Hepatic stellate cell (primary cell): Measurements from ENCODE around the gene POU6F2.
A peak's percentile ranks its signal among the peaks of the same experiment; 100 is the strongest.

ENCODE experiments used
- DNase-seq: peaks from one replicate; pipeline ENCODE4 v3.0.0; 2011; ENCODE audit warnings: low spot score

The POU6F2 gene

GRCh38 chr7:39404907-39405306 is 427.2 kb downstream of the POU6F2 start:
- DNase-seq = no peak

GRCh38 chr7:39405581-39405980 is 427.9 kb downstream of the POU6F2 start:
- no peak for DNase-seq

DNA sequence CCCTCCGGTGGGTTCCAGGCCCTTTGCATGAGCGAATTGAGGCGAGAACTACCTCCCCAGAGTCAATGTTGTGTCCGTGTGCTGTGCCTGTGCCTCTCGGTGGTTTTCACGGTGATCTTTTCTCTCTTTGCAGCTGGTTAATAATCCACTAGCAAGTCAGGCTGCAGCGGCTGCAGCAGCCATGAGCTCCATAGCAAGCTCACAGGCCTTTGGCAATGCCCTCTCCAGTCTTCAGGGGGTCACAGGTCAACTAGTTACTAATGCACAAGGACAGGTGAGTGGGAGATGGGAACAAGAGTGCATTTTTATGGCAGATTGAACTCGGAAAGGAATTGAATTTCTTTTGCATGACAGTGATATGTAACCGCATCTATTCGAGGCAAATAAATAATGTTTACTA is 428.8 kb downstream of the POU6F2 start:
- no peak for DNase-seq

GRCh38 chr7:39407137-39407536 is 429.4 kb downstream of the POU6F2 start:
- DNase-seq = no peak

DNA sequence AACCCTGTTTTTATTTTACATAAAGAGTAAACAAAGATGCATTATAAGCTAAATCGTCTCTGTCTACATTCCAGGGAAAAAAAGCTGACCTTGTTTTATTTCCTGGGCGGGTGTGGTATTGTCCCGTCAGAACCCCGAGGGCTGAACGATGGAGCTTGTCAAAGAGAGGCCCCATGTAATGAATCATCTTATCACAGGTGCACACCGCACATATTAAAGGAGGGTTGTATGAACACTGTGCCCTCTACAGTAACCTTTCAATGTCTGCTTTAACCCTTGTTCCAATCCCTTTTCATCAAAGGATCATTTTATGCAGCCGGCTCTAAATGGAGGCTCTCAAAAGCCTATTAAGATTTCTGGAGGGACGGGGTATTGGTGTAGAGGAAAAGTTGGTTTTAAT is 430.0 kb downstream of the POU6F2 start:
- no peak for DNase-seq

DNA sequence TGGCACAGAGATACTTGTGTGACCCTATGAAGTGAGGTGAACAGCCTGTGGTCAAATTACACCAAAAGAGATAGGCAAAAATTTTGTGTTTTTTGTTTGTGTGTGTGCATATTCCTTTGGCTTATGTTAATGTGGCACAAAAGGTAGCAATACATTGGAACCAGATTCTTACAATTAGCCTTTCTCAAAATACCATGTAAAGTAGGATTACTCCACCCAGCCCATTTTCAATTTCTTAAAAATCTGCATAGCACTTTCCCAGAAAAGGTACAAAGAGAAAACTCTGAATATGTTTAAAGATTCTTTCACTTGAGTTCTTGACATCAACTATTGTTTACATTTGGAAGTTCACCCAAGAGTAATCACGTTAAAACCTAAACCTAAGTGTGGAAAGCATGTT is 431.2 kb downstream of the POU6F2 start:
- DNase-seq = no peak

DNA sequence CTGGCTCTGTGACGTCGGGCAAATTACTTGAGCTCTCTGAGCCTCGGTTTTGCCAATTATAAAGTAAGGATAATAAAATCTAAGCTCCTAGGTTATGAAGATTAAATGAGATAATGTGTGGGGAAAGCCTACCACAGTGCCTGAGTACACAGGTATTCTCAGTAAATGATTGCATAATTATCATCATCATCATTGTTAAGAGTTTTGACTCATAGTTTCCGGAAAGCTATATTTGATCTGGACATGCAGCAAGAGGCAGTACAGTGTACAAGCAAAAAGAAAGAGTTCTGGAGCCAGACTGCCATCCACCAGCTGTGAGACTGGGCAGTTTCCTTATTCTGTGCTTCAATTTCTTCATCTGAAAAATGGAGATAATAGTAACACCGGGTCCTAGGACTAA is 432.9 kb downstream of the POU6F2 start:
- DNase-seq = no peak

DNA sequence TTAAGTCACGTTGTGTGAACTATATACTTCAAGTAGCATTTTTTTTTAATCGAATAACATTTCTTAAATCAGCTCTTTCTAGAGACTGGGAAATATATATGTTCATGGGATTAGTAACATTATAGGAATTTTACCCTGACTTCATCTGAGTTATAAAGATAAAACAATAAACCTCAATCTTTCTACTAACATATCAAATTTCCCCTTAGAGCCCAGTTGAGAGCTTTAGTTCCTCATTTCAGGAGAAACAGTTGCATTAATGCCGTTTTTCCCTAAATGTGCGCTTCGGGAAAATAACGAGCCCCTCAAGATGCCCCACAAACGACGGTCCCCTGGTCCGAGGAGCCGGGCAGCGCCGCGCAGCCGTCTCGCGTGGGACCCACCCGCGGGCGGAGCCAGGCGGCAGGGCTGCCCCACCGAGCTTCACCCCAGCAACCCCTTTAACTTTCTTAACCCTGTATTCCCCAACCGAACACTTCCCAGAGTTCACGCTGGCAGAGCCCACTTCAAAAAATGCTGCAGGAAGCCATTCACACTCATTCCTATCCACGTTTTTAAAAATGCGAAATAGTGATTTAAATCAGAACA is 436.0 kb downstream of the POU6F2 start:
- no peak for DNase-seq

DNA sequence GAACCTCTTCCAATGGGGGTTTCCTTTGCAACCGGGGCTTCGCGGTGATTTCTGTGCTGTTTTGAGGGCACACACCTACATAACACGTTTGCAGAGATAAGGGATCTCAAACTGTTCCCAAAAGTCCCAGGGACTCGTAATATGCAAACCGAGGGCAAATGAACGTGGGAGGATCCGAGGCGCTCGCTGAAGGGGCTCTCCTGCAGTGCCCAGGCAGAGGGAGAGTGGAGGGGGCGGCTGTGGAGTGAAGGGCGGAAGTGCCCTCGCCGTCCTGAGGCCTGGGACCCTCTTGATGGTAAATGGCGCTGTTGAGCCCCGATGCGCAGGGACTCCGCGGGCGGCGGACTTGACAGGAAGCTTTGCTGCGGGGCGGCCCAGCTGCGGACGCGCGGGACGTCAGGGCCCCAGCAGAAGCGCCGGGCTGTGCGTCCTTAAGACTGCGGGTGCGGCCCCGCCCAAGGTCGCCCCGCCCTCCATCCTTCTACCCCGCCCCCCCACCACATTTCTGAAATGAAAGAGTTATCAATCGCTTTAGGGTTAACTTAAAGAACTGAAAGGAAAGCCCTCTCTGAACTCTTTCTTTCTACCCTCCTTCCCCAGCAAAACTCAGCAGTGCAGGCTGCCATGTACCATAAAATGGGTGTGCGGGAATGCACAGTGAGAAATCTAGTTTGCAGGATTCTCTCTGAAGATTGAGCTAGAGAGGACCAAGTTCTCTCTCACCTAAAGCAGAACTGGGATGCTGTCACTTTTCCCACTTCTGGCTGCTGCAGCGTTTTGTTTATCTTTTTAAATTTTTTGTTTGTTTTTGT is 436.7 kb downstream of the POU6F2 start:
- peak; percentile 7 for DNase-seq

GRCh38 chr7:39415091-39415787 is 437.5 kb downstream of the POU6F2 start:
- DNase-seq = no peak

DNA sequence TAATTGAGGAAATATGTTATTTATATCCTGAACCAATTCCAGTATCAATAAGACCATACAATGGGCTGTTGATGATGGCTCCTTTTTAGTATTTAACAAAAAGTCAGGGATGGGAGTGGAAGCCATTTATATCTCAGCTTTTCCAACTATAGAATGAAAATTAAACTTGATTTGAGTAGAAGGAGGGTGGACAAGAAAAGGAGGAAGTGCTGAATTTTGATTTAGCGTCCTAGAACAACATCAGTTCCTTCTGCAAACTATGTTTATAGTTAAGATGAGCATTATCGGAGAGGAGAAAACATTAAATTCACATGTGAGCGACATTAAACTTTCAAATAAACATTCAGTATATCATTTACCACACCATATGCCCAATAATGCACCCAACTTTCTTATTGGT is 439.2 kb downstream of the POU6F2 start:
- DNase-seq = no peak

DNA sequence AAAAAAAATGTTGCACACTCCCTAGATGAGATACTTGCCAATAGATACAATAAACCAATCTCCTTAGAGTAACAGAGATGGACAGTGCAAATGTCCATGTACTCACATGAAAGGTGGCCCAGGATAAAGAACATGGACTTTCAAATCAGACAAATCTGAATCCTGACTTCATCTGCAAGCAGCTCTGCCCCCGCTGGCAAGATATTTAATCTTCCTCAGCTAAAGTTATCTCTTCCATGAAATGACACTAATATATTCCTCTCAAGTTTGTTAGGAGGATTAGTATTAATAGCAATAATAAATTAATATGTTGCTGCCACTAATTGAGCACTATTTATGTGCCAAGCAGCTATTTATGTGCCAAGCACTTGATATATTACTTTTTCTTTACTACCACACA is 439.9 kb downstream of the POU6F2 start:
- no peak for DNase-seq

DNA sequence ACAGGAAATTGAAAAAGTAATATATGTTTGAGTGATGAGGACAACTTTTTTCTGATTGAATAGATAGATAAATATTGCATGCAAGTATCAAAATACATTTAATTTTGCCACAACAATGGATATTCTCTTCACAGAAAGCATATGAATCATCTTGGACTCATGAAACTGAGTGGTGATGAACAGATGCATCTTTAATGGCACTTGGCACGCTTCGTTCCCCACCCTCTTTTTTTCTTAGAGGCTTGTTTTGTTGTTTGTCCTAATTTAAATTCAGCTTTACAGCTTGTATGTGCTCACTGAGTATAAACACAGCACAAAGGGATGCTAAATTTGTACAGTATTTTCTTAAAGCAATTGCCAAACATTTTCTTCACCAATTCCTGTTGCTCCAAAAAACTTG is 443.5 kb downstream of the POU6F2 start:
- no peak for DNase-seq

DNA sequence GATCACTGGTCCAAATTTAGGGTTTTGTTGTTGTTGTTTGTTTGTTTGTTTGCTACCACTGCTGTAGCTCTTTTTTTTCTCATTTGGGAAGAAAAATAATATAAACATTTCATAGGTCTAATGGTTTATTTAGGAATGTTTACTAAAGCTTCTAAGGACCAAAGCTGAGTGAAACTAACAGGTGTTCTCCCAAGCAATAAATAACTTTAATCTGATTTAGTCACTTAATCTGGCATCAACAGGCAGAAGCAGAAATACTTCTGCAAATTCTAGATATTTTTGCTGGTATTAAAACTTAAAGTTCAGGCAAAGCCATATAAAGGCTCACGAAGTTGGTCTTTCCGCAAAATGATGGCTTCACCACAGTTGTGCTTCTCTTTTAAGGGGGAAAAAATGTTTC is 444.0 kb downstream of the POU6F2 start:
- DNase-seq = no peak

- DNase-seq = peak; percentile 16
Observed at GRCh38 chr7:39428221-39428620, 450.5 kb downstream of the POU6F2 start.

DNA sequence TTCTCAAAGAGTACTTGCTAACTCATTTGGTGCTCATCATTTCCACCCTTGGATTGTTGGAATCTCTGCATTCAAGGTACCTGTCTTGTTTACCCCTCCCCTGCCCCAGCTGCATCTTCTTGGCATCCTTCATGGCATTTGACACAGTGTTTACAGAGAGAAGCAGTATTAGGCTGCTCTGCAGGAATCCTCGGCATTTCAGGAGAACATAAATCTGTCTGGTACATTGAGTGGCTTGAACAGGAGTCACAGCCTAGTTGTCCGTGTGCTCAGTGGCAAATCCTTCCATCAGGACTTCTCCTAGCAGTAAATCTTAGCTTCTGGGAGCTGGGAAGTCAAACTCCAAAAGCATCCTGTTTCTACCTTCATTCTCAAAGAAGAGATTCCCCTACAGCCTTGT is 451.7 kb downstream of the POU6F2 start:
- DNase-seq = no peak

GRCh38 chr7:39430441-39430840 is 452.7 kb downstream of the POU6F2 start:
- DNase-seq = no peak

DNA sequence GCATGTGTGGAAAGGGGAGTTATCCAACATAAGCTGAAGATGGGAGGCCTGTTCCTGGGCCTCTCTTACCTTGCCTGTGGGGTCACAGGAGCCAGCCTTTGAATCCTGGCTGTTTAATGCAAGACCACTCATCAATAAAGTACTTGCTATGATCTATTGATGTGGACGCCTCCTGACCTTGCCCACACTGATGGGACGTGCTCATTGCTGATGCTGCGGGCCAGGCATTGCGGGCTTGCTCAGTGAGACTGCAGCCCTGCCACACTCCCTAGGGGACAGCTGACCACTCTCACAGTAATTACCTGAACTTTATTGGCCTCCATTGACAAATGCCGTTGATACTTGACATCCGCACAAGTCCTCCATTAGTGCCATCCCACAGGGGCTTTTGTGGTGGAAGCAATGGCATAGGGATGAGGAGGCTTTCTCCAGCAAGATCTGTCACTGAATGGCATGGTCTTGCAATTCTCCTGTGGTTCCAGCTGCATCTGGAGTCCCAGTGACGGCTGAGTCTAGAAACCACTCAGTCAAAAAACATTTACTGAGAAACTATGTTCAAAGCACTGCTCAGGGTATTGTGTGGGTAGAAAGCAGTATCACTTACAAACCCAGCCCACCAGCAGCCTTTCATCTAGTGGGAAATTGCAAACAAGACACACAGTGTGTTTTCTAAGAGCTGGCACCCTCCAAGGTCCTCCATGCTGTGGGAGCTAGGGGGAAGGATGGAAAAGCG is 453.4 kb downstream of the POU6F2 start:
- no peak for DNase-seq

- DNase-seq = no peak
Observed at GRCh38 chr7:39432368-39432767, 454.7 kb downstream of the POU6F2 start.

DNA sequence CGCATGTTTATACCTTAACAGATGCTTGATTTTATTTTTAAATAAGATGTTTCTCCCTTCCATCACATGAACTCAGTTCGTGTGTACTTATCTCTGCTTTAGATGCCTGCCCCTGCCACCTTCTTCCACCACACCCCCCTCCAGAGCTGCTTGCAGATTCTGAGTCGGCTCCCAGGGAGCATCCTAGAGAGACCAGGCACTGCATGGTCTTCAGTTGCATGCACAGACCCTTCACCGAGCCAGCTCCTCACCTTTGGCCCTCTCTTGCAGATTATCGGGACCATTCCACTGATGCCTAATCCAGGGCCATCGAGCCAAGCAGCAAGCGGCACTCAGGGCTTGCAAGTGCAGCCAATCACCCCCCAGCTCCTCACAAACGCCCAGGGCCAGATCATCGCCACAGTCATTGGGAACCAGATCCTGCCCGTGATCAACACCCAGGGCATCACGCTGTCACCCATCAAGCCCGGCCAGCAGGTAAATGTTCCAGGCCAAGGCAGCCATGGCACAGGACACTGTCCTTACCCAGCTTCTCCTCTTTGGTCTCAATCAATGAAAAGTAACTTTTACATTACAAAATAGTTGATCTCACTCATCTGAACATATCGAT is 455.2 kb downstream of the POU6F2 start:
- DNase-seq = no peak

- DNase-seq = no peak
Observed at GRCh38 chr7:39433550-39433949, 455.8 kb downstream of the POU6F2 start.

GRCh38 chr7:39434012-39434411 is 456.3 kb downstream of the POU6F2 start:
- no peak for DNase-seq
